Dedifferentiated amniotic fluid mesenchymal stem cell (primary cell): ENCODE results near the gene PTMS.

Source experiments
- DNase-seq: peaks from one replicate; pipeline ENCODE4 v3.0.0-alpha.2; 2016; ENCODE audit errors: extremely low spot score

The PTMS gene

GRCh38 chr12:6787309-6787708, 21.1 kb downstream of the PTMS start:
- no peak for DNase-seq

GRCh38 chr12:6788972-6789924, 23.1 kb downstream of the PTMS start, which contains the start of gene CD4:
Gene CD4, plus strand, starts transcription at chr12:6789528. Its CDS starts 10,611 bp downstream, at chr12:6800139.
- DNase-seq: no peak

GRCh38 chr12:6790496-6791150, 24.5 kb downstream of the PTMS start:
- DNase-seq: no peak

DNA sequence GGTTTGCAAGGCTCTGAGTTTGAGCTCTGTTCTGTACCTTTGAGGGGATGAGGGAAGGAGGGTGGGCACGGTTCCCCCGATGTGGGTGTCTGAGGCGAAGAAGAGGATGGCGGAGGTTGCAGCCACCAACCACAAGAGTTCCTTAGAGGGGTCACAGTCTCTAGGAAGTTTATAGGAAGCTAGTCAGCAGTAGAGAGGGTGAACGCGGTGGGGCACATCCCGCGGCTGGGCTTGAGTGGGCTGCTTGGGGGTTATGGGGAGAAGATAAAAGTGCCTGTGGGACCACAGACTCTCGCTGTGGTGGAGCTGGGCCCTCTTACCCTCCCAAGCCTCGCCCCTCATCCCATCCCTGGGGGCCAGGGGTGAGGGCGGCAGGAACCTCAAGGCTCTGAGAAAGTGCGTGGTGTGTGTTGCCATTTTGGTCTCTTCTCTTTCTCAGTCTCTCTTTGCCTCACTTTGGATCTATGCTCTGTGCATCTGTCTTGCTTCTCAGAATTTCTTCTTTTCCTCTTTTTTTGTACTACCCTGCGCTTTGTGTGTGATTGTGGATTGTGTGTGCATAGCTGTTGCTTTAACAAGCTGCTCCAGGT, 25.9 kb downstream of the PTMS start:
- DNase-seq: no peak

DNA sequence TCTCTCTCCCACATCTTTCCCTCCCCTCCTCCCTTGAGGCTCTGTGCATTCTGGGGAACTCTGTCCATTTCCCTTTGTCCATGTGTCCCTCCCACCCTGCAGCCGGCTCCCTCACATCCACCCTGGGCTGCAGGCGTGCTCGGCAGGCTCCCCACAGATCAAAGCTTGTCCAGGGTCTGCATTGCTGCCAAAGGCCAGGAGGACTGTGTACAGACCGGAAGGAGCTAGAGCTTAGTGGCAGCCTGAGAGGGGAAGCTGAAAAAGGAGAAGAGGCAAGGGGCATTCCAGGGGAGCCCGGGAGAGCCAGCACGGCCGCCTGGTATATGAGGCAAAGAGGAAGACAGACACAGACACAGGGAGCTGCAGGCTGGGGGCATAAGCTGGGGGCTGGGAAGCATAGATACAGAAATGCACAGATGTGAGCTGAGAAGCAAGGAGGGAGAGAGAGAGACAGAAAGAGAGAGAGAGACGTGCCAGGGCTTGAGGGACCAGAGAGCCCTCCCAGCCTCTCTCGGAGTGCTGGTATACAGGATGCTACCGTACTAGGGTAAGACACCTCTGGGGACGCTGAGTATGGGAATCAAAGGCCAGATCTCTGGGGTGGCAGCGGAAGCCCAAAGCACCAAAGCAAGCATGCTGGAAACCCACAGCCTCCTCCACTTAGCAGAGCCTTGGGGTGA, 26.5 kb downstream of the PTMS start:
- DNase-seq: no peak

GRCh38 chr12:6795088-6795487, 28.9 kb downstream of the PTMS start:
- no peak for DNase-seq

DNA sequence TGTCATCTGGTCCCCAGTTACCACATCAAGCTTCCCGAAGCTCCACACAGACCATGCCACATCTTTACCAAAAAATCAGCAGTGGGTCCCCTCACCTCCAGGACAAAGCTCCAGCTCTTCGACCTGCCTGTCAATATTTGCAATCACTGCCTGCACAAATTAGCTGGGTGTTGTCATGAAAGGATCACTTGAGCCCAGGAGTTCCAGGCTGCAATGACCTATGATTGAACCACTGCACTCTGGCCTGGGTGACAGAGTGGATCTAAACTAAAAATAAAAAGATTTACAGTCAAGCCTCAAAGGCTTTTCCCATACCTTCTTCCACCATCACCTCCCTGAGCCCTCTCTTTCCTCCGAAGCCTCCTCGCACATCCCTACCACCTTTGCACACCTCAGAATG, 30.4 kb downstream of the PTMS start:
- DNase-seq: no peak

DNA sequence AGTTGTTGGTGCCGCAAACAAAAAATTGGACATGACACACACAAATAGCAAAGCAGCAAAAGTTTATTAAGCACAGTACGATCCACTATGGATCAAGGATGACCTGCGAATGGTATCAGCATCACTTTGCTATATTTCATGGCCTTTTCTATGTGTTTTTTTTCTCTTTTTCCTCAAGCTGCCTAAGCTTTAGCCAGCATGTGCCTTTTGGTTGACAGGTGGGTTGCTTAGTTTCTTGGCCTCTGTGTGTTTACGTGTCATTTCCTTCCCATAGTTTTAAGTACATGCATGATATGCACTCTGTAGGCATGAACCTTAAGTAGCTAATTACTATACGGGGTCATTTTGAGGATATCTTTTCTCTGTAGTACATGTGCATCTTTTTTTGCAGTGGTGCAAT, 33.0 kb downstream of the PTMS start:
- DNase-seq: no peak

- no peak for DNase-seq
Observed at GRCh38 chr12:6807170-6807569, 41.0 kb downstream of the PTMS start.

DNA sequence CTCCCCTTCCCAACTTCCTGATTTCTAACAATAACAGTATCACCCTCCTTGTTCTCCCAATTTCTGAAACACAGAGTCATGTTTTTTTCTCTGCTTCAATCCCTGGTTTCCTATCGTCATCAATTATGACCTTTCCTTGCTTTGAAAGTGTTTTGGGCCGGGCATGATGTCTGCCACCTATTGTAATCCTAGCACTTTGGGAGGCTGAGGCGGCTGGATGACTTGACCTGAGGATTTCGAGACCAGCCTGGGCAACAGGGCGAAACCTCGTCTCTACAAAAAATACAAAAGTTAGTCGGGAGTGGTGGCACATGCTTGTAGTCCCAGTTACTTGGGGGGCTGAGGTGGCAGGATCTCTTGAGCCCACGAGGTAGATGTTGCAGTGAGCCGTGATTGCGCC, 42.9 kb downstream of the PTMS start:
- no peak for DNase-seq

DNA sequence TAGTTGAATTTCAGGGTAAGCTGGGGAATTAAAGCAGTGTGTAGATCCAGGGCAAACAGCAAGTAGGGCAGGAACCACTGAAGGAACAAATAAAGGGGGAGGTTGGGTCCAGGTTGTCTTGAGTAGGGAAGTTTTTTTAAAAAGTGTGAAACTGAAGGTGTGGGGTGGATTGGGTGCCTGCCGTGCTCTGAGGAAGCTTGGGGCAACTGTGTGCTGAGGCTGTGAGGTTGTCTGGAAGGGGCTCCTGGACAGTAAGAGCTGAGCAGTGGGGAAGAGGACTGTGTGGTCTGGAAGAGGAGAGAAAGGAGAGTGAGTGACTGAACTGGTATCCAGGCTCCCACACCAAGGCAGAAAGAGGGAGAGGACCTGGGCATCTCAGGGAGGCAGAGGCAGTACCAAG, 44.6 kb downstream of the PTMS start:
- DNase-seq: no peak

DNA sequence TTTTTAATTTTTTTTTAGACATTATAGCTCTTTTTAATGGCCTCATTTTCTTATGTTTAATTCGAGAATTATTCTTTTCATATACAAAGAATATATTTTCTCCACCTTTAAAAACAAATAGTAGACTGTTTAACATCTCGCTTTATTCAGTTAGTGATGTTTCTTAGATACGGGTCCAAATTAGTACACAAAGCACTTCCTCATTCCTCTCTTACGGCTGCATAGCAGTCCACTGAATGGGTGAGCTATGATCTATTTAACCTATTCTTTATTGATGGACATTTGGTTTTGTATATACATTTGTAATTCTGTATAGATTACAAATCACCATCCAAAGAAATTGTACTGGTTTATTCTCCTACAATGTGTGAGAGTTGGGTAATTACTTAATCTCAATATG, 47.2 kb downstream of the PTMS start:
- DNase-seq: no peak

DNA sequence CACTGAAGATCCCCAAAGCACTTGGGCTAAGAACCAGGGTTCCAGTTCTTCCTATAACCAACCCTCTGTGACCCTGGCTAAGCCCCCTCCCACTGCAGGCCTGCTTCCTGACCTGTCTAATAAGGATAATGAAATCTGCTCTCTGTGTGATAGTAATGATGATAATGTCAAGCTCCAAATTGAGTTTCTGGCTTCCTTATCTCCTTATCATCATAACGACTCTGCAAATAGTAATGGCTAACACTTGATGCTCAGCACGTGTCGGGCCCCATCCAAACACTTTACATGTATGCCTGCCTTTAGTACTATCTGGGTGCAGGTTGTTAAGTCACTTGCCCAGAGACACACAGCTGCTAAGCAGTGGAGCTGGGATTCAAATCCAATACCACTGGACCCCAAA, 50.4 kb downstream of the PTMS start:
- DNase-seq: no peak

GRCh38 chr12:6817098-6817497, 50.9 kb downstream of the PTMS start:
- no peak for DNase-seq

DNA sequence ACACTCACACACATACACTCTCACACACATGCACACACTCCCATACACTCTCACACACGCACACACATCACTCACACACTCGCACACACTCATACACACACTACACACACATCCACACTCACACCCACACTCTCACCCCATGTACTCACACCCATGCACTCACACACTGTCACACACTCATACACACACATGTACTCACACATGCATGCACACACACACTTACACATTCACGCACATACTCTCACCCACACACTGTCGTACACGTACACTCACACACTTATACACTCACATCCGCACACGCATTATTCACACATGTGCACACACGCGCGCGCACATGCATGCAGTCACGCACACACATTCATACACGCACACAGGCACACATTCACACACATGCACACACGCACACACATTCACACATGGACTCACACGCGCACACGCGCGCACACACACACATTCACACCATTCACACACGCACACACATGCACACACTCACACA, 51.5 kb downstream of the PTMS start:
- DNase-seq: no peak

GRCh38 chr12:6818222-6818621, 52.1 kb downstream of the PTMS start:
- no peak for DNase-seq

- DNase-seq: no peak
Observed at GRCh38 chr12:6818645-6819044, 52.5 kb downstream of the PTMS start.

GRCh38 chr12:6819106-6820030, 53.2 kb downstream of the PTMS start:
- no peak for DNase-seq

GRCh38 chr12:6820166-6820565, 54.0 kb downstream of the PTMS start:
- no peak for DNase-seq
